Activated CD4-positive, alpha-beta memory T cell treated with anti-CD3 and anti-CD28 coated beads, Interleukin-2, amount 10 ng/mL, durations not matched to agents 7 days and 5 days (primary cell): ENCODE measurements around the gene NOCT. TPM values are rescaled to one million over a fixed set of nuclear protein-coding genes. Genes with fewer than 3 reads are reported as not detected.
A peak's percentile ranks its signal among the peaks of the same experiment; 100 is the strongest.

Source experiments
- CTCF ChIA-PET: fragments of 350-600 bp; sonication (Branson Sonifier 250); formaldehyde crosslinking; loops from one replicate; lab custom pipeline; 2021; ENCODE audit warnings: antibody characterized with exemption, inconsistent platforms; lab: Charles Lee
- POLR2A ChIA-PET: fragments of 350-600 bp; sonication (Branson Sonifier 250); formaldehyde crosslinking; loops from one replicate; lab custom pipeline; 2021; ENCODE audit warnings: antibody characterized with exemption; lab: Charles Lee
- DNase-seq: peaks from one replicate; pipeline ENCODE4 v3.0.0-alpha.2; 2020
- H3K27ac Mint-ChIP-seq: one replicate; pipeline ENCODE4 v1.8.0; 2021; ENCODE audit warnings: mild to moderate bottlenecking, mixed read lengths
- H3K27me3 Mint-ChIP-seq: one replicate; pipeline ENCODE4 v1.8.0; 2021; ENCODE audit warnings: mixed read lengths
- H3K36me3 Mint-ChIP-seq: one replicate; pipeline ENCODE4 v1.8.0; 2021; ENCODE audit warnings: low read depth, mixed read lengths
- H3K4me1 Mint-ChIP-seq: one replicate; pipeline ENCODE4 v1.8.0; 2021; ENCODE audit warnings: mixed read lengths
- H3K4me3 Mint-ChIP-seq: one replicate; pipeline ENCODE4 v1.8.0; 2021; ENCODE audit warnings: mild to moderate bottlenecking, mixed read lengths
- H3K9me3 Mint-ChIP-seq: one replicate; pipeline ENCODE4 v1.8.0; 2021; ENCODE audit warnings: mixed read lengths
- total RNA-seq, 2 experiments: library from RNA; stranded (reverse); gene quantifications; one replicate each; pipeline ENCODE4 v1.2.3, GENCODE V29; 2021

Gene NOCT
- total RNA-seq, 2 experiments from 2014 or later = 4.5 to 5.4 TPM

DNA sequence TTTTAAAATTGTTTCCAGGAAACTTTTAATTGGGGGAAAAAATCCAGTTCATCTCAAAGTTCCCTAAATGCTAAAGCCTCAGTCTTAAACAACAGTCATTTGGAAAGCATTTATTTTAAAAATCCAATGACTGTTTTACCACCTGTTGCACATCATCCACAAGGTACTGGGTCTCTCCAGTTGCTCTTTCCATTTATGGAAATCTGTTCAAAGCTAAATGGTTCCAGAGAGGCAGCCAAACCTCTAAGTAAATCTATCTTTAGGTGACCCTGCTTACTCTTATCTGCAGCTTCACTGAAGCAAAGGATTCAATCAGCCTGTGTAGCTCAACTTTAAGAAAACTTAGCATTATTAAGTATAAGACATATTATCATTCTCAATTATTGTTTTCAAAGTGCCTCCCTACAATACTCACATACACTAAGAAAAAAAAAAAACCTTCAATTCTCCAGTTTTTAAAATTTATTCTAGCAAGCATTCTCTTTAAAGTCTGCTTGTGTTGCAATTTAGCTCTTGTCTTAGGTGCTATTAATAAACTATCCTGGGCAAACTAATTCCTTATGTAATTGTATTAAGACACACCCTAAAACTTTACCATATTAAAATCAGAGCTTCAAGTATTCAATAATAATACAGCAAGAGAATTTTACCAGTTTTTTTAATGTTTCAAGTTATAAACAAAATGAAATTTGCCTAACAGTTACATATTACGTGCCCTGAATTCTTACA is 60.6 kb downstream of the NOCT start:
- no peak overlapping the region for H3K4me3 Mint-ChIP-seq
- H3K4me1 Mint-ChIP-seq = peaks cover 24% of the 10 kb centered on the region
- ChIA-PET POLR2A (interaction anchor here (0.6 kb wide), 1 partner anchor 101 kb away, joined by 3 read pairs; no protein-coding TSS in a partner anchor), CTCF (interaction anchor here (1.0 to 8.2 kb wide), 3 partner anchors 22 to 48 kb away, joined by 3 to 65 read pairs (median 5); no protein-coding TSS in a partner anchor)
- DNase-seq = no peak
- H3K27me3 Mint-ChIP-seq = no peaks in the 10 kb centered on the region
- no peak overlapping the region for H3K27ac Mint-ChIP-seq
- no peaks in the 10 kb centered on the region for H3K9me3 Mint-ChIP-seq
- peaks cover 28% of the 10 kb centered on the region for H3K36me3 Mint-ChIP-seq

DNA sequence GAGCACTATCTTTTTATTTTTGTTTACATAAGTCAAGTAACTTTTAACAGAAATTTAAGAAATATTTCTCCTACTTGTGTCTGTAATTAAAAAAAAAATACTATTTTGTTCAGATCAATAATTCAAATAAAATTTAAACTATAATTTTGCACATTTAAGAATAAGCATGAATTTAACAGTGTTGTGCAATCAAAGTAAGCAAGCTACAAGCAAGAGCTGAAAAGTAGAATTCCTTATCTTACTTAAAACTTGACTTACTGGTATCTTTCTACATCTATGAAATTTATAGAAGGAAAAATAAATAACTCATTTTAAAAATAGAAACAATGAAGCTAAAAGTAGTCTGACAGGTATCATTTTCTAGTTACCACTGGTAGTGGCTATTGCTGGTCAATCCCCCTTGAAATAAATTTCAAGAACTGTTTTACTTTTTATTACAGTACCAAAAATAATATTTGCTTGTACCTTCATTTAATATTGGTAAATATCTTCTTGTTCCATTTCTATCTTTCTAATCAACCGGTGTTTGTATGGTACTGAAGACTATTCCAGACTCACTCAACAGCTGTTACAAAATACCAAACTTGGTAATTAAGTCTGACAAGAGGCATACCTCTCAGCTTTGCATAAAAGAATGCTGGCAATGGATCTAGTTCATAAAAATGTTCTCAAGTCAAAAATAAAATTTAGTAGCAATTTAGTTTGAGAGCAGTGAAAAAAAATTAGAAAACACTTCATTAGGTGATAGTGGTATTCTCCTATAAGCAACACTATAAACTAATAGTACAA is 62.2 kb downstream of the NOCT start:
- H3K9me3 Mint-ChIP-seq = no peaks in the 10 kb centered on the region
- H3K4me3 Mint-ChIP-seq = no peak overlapping the region
- peaks cover 27% of the 10 kb centered on the region for H3K36me3 Mint-ChIP-seq
- ChIA-PET POLR2A (interaction anchor here (0.8 kb wide), 1 partner anchor 37 kb away, joined by 3 read pairs; no protein-coding TSS in a partner anchor), CTCF (interaction anchor here (1.8 to 8.2 kb wide), 2 partner anchors 21 to 46 kb away, joined by 5 to 65 read pairs; no protein-coding TSS in a partner anchor)
- DNase-seq = no peak
- H3K27ac Mint-ChIP-seq = no peak overlapping the region
- H3K27me3 Mint-ChIP-seq = no peaks in the 10 kb centered on the region
- peaks cover 37% of the 10 kb centered on the region for H3K4me1 Mint-ChIP-seq

DNA sequence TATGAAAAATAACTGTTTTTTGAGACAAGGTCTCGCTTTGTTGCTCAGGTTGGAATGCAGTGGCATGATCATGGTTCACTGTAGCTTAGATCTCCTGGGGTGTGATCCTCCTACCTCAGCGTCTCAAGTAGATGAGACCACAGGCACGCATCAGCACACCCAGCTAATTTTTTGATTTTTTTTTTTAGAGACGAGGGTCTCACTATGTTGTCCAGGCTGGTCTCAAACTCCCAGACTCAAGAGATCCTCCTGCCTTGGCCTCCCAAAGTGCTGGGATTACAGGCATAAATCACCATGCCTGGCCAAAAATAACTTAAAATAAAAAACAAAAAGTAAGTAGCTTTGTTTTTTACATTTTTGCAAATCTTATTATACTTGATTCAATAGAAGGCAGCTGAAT is 63.3 kb downstream of the NOCT start:
- H3K4me3 Mint-ChIP-seq = no peak overlapping the region
- DNase-seq = no peak
- no peaks in the 10 kb centered on the region for H3K9me3 Mint-ChIP-seq
- peaks cover 38% of the 10 kb centered on the region for H3K4me1 Mint-ChIP-seq
- H3K36me3 Mint-ChIP-seq = peaks cover 31% of the 10 kb centered on the region
- ChIA-PET POLR2A (interaction anchor here (1.1 kb wide), 1 partner anchor 49 kb away, joined by 3 read pairs; no protein-coding TSS in a partner anchor), CTCF (interaction anchor here (0.5 to 8.2 kb wide), 4 partner anchors 47 to 1118 kb away, joined by 3 to 65 read pairs (median 3); partner anchors contain the start of gene NAA15)
- H3K27ac Mint-ChIP-seq = no peak overlapping the region
- no peaks in the 10 kb centered on the region for H3K27me3 Mint-ChIP-seq

DNA sequence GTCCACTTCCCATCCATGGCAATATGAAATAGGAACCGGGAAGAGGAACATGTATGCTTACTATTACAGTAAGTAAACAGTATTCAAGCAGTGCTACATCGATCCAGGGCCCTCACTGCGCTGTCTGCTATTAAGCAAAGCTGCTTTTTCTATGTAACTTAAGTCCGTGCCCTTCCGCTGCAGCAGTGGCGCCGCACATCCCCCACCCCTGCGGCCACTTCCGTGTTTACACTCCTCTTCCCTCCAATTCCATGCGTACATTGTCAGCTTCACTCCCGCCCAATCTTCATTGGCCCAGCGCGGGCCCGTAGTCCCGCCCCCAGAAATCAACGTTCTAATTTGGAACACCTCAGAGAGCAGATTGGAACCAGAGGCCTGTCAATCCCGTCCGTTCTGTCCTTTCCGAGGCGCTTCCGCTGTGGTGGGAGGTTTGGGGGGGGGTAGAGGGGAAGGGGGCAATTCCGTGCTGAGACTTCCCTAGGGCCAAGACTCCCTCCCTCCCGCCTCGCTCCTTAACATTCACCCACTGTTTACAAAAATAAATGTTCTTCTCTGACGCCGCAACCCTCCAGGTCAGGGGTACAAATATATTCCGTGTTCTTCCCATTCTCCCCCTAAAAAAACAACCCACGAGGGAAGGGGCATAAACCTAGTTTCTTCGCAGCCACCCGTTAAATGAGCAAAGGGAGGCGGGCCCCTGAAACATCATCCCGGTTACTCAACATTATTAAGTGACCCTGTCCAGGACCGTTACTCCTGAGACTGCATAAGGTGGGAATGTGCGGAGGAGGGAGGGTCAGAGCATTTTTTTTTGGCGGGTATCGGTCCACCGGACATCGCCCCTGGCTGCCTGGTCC is 67.4 kb downstream of the NOCT start:
- Mint-ChIP-seq H3K27ac (peak overlapping the region; percentile 98), H3K9me3 (no peaks in the 10 kb centered on the region), H3K4me3 (peak overlapping the region; percentile 80), H3K36me3 (peaks cover 25% of the 10 kb centered on the region), H3K4me1 (peaks cover 40% of the 10 kb centered on the region), H3K27me3 (no peaks in the 10 kb centered on the region)
- DNase-seq = peak; percentile 95
- ChIA-PET CTCF (interaction anchor here (1.0 to 8.2 kb wide), 4 partner anchors 51 to 370 kb away, joined by 3 to 65 read pairs (median 7); partner anchors contain the start of gene NAA15), POLR2A (interaction anchor here (0.7 to 7.1 kb wide), 14 partner anchors 10 to 474 kb away, joined by 3 to 67 read pairs (median 6); partner anchors contain the start of genes ELF2, NAA15, NDUFC1 and NOCT)

DNA sequence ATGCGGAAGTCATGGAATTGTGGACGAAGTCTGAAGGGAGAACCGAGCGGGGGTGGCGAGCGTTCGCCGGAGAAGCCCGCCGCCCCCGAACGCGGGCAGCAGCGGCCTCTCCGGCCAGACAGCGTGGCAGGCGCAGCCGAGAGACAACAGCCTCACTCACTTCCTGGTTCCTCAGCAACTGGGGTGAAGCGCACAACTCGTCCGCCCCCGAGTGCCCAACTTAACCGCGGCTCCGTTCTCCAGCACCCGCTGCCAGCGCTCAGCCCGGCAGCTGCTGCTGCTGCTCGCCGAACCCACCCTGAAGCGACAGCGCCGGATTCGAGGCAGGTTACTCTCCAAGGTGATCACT is 68.0 kb downstream of the NOCT start:
- no peaks in the 10 kb centered on the region for H3K27me3 Mint-ChIP-seq
- POLR2A ChIA-PET = interaction anchor here (0.7 to 7.1 kb wide), 8 partner anchors 8 to 1441 kb away, joined by 3 to 67 read pairs (median 7); partner anchors contain the start of genes ELF2, ELMOD2, NAA15 and NDUFC1
- H3K36me3 Mint-ChIP-seq = peaks cover 25% of the 10 kb centered on the region
- peaks cover 38% of the 10 kb centered on the region for H3K4me1 Mint-ChIP-seq
- peak; percentile 69 for DNase-seq
- peak overlapping the region; percentile 98 for H3K27ac Mint-ChIP-seq
- no peaks in the 10 kb centered on the region for H3K9me3 Mint-ChIP-seq
- peak overlapping the region; percentile 80 for H3K4me3 Mint-ChIP-seq
- CTCF ChIA-PET = interaction anchor here (2.5 kb wide), 1 partner anchor 212 kb away, joined by 10 read pairs; no protein-coding TSS in a partner anchor

DNA sequence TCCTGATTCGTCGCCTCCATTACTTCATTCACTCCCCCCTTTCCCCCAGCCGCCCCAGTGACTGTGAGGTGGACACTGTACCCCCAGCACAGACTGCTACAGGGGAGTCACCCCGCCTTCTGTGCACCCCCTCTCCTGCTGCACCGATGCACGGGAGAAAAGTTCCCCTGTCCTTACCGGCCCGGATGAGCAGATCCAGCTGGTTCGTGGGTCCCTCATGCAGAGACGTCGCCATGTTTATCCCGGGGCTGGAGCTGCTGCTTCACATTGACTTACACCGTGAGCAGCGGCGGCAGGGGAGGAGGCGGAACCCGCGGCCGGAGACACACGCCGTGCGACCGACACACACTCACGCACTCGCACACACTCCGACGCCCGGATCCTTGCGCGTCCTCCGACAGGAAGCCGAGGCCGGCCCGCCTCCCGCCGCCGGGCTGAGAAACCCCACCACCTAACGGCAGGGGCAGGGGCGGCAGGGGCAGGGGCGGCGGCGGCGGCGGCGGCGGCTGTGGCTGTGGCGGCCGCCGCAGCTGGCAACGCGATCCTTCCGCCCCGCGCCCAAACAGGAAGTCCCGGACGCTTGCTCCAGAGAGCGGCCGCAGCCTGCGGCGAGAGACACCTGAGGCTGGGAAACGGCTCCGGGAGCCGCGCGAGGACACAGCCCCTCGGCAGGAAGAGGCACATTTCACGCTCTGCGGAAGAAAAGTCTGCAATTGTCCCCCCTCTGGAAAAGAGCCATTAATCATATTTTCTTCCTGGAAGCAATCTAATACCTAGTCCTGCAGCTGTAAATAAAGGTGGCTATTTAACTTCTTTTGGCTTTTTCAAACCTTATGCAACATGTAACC is 68.6 kb downstream of the NOCT start:
- Mint-ChIP-seq H3K9me3 (no peaks in the 10 kb centered on the region), H3K4me1 (peaks cover 39% of the 10 kb centered on the region), H3K27ac (peak overlapping the region; percentile 98), H3K4me3 (peak overlapping the region; percentile 80), H3K36me3 (peaks cover 24% of the 10 kb centered on the region), H3K27me3 (no peaks in the 10 kb centered on the region)
- CTCF ChIA-PET = interaction anchor here (0.9 to 2.5 kb wide), 3 partner anchors 54 to 212 kb away, joined by 3 to 10 read pairs (median 6); no protein-coding TSS in a partner anchor
- peak; percentile 86 for DNase-seq
- POLR2A ChIA-PET = interaction anchor here (0.6 to 7.1 kb wide), 11 partner anchors 9 to 1440 kb away, joined by 3 to 67 read pairs (median 3); partner anchors contain the start of genes ELF2, ELMOD2, NAA15 and NDUFC1

DNA sequence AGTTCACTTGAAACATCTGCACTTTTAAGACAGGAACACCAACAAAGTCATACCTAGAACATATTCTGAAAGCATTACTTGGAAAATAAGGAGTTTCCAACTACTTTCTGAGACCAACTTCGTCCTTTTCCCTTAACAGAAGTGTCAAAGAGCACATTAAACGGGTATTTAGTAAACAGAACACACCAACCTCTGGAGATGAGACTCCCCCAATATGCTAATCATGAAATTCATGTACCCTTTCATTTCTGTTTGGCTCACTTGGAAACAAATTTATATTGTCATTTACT is 69.2 kb downstream of the NOCT start:
- Mint-ChIP-seq H3K27ac (peak overlapping the region; percentile 80), H3K4me1 (peaks cover 37% of the 10 kb centered on the region), H3K27me3 (no peaks in the 10 kb centered on the region), H3K9me3 (no peaks in the 10 kb centered on the region), H3K4me3 (peak overlapping the region; percentile 80), H3K36me3 (peaks cover 20% of the 10 kb centered on the region)
- CTCF ChIA-PET = interaction anchor here (0.9 to 2.5 kb wide), 3 partner anchors 54 to 211 kb away, joined by 3 to 10 read pairs (median 6); no protein-coding TSS in a partner anchor
- POLR2A ChIA-PET = interaction anchor here (0.6 to 7.1 kb wide), 3 partner anchors 50 to 217 kb away, joined by 3 to 67 read pairs (median 46); partner anchors contain the start of genes ELF2, NAA15 and NDUFC1
- no peak for DNase-seq

DNA sequence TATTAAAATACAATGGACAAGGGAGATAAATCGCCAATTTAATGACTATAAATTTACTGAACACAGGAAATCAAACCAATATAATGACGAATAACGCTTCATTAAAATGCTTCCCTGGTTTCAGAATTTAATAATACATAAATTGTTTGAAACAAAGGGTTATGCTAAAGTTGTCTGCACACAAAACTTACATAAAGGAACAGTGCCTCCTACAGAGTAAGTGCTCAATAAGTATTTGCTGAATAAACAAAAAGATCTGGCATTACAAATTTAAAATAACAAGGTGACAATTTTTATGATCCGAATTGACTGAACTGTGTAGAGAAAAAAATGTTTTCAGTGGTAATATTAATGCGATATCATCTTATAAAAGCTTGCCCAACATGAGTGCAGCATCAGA is 69.6 kb downstream of the NOCT start:
- POLR2A ChIA-PET = interaction anchor here (1.6 to 7.1 kb wide), 3 partner anchors 92 to 216 kb away, joined by 5 to 67 read pairs (median 46); partner anchors contain the start of genes ELF2, NAA15 and NDUFC1
- Mint-ChIP-seq H3K27me3 (no peaks in the 10 kb centered on the region), H3K36me3 (peaks cover 17% of the 10 kb centered on the region), H3K27ac (peak overlapping the region; percentile 80), H3K9me3 (no peaks in the 10 kb centered on the region), H3K4me1 (peaks cover 34% of the 10 kb centered on the region), H3K4me3 (peak overlapping the region; percentile 25)
- no peak for DNase-seq
- CTCF ChIA-PET = interaction anchor here (0.7 to 2.4 kb wide), 6 partner anchors 11 to 211 kb away, joined by 3 to 13 read pairs (median 5); no protein-coding TSS in a partner anchor

DNA sequence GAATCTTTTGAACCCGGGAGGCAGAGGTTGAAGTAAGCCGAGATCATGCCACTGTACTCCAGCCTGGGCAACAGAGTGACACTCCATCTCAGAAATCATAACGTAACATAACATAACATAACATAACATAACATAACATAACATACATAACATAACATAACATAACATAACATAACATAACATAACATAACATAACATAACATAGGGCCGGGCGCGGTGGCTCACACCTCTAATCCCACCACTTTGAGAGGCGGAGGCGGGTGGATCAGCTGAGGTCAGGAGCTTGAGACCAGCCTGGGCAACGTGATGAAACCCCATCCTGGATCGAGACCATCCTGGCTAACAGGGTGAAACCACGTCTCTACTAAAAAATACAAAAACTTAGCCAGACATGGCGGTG is 76.7 kb downstream of the NOCT start:
- no peak for DNase-seq
- Mint-ChIP-seq H3K27me3 (no peaks in the 10 kb centered on the region), H3K9me3 (no peaks in the 10 kb centered on the region), H3K4me1 (peaks cover 4% of the 10 kb centered on the region), H3K36me3 (no peaks in the 10 kb centered on the region), H3K4me3 (no peak overlapping the region), H3K27ac (no peak overlapping the region)
- POLR2A ChIA-PET = no interaction called here
- CTCF ChIA-PET = interaction anchor here (1.1 to 3.5 kb wide), 3 partner anchors 11 to 204 kb away, joined by 3 to 12 read pairs (median 3); no protein-coding TSS in a partner anchor
